Ovary (tissue), 9 donors: ENCODE measurements around the gene LSAMP. TPM values are rescaled to one million over a fixed set of nuclear protein-coding genes. Genes with fewer than 3 reads are reported as not detected.

Experiments
- DNase-seq, 5 donors: peaks; one replicate each; pipeline ENCODE4 v3.0.0-alpha.2; 2019 to 2020
- H3K27ac ChIP-seq, 2 donors: fragments of 200-600 bp; one replicate each; pipeline versions ENCODE4 v1.5.1 to v1.8.0; 2019 to 2022
- H3K27me3 ChIP-seq: fragments of 200-600 bp; one replicate; pipeline ENCODE4 v1.8.0; 2022
- H3K36me3 ChIP-seq: fragments of 200-600 bp; sonication (generic); one replicate; pipeline ENCODE4 v1.5.1; 2019
- H3K4me1 ChIP-seq: one replicate; pipeline ENCODE4 v1.8.1; 2013; ENCODE audit warnings: mild to moderate bottlenecking, moderate library complexity; ENCODE audit not compliant: insufficient read depth
- H3K4me3 ChIP-seq: fragments of 200-600 bp; sonication (generic); one replicate; pipeline ENCODE4 v1.5.1; 2017
- H3K9me3 ChIP-seq, 2 donors: fragments of 200-600 bp in 1 of 2; sonication (generic) in 1 of 2; one replicate each; pipeline versions ENCODE4 v1.5.1 to v1.8.1; 2013 to 2019; ENCODE audit warnings: mild to moderate bottlenecking in 1 of 2, moderate library complexity in 1 of 2
- CTCF ChIP-seq, 3 donors: fragments of 450-650 bp in 2 of 3; fragments of 200-600 bp in 1 of 3; IDR thresholded peaks; one replicate each; pipeline versions ENCODE4 v1.5.1 to v1.8.0; 2016 to 2022; ENCODE audit warnings: antibody characterized with exemption in 3 of 3, mild to moderate bottlenecking in 1 of 3
- EP300 ChIP-seq: sonication (generic); formaldehyde crosslinking; IDR thresholded peaks from one replicate; pipeline ENCODE4 v1.6.1; 2017; ENCODE audit warnings: antibody characterized with exemption
- POLR2A ChIP-seq: fragments of 450-650 bp; IDR thresholded peaks from one replicate; pipeline ENCODE4 v1.6.1; 2017; ENCODE audit warnings: antibody characterized with exemption, mild to moderate bottlenecking, moderate library complexity
- WGBS, 3 donors: extraction: QIAGEN DNeasy Blood & Tissue Kit in 1 of 3; methylation state at CpG; one replicate each; pipeline versions ENCODE4 v1.1.5 to v1.1.7; 2013 to 2017; 5-methylcytosine and 5-hydroxymethylcytosine counted together
- intact Hi-C, 4 donors: fragments of 100-400 bp; cut with DNase I; formaldehyde crosslinking; loops; one replicate each; pipeline versions ENCODE4 v1.11.0 to v1.15.1; 2022 to 2023
- polyA plus RNA-seq, 2 donors: library from polyadenylated mRNA; stranded (reverse); fragments of 200-250 nt in 1 of 2; fragments of 350-450 nt in 1 of 2; fragmentation: Illumina TruSeq in 1 of 2; extraction: RNeasy Lipid Tissue Mini Kit (QIAGEN cat#74804) in 1 of 2; gene quantifications; one replicate each; pipeline ENCODE4 v1.2.3, GENCODE V29; 2013 to 2014
- total RNA-seq, 7 donors: library from RNA; depleted of rRNA in 2 of 7; stranded (reverse); fragments of >200 nt in 2 of 7; fragmentation: NEBNext Ultra II Directional in 3 of 7; extraction: Animal tissue kit (Norgen Biotek cat#: 25700) in 3 of 7; gene quantifications; one replicate each; pipeline versions ENCODE4 v1.1.0 to v1.2.4, GENCODE V29; 2016 to 2023
- donor health status: DM: no; HTN: no; CAD: no; lungs with moderate emphysema.
- donor health status: DM: no; HTN: no; CAD: no.
- donor health status: Bipolar disorder and iron deficiency.
- donor health status: DM: yes; HTN: yes; CAD: no.
- donor health status: DM: no; HTN: no; CAD: no.
- donor health status: DM: yes; HTN: yes; CAD: no.

Gene LSAMP
- total and polyA plus RNA-seq, 9 donors, result 1.1 to 13.0 (median 5.4) TPM

GRCh38 chr3:115977866-115978265, 467.4 kb downstream of the LSAMP start:
- intact Hi-C loops, result no loop called here
- WGBS, 3 donors, result 90 to 93% (median 91%) methylated on average over 4 of the region's 4 CpGs
- H3K27me3 ChIP-seq, result no peaks in the 10 kb centered on the region
- no peaks in the 10 kb centered on the region for H3K9me3 ChIP-seq
- DNase-seq, result no peak
- no peak overlapping the region for H3K4me3 ChIP-seq
- no peaks in the 10 kb centered on the region for H3K36me3 ChIP-seq
- TF ChIP-seq EP300, result no peak
- TF ChIP-seq CTCF (IDR thresholded peaks at IDR 0.05), result no peak
- TF ChIP-seq POLR2A, result no peak
- H3K27ac ChIP-seq, result no peak overlapping the region
- H3K4me1 ChIP-seq, result no peaks in the 10 kb centered on the region

- no peak overlapping the region for H3K27ac ChIP-seq
- no peaks in the 10 kb centered on the region for H3K9me3 ChIP-seq
- intact Hi-C loops, result no loop called here
- H3K27me3 ChIP-seq, result no peaks in the 10 kb centered on the region
- H3K4me3 ChIP-seq, result no peak overlapping the region
- no peaks in the 10 kb centered on the region for H3K4me1 ChIP-seq
- TF ChIP-seq EP300 (no peak), POLR2A (no peak), CTCF (IDR thresholded peaks at IDR 0.05) (no peak)
- DNase-seq, result no peak
- WGBS, 3 donors, result 66 to 93% (median 73%) methylated on average over 1 of the region's 1 CpG
- no peaks in the 10 kb centered on the region for H3K36me3 ChIP-seq
These were observed 469.5 kb downstream of the LSAMP start for GRCh38 chr3:115975796-115976195.

DNA sequence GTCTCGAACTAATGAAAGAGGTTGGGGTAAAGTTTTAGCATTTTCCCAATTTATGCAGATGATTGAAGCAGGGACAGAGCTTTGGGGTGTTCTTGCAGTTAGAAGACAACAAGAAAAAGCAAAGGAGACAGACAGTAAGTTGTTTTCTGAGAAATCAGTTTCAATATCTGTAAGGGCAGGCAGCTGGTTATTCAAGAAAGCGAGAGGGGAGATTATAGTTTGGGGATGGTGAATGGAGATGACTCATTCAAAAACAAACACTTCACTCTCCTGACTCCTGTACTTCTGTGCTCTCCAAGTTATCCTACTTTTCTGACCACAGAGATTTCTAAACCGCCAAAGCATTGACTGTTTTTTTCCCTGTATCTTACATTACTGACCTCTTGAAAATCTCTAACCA, 469.9 kb downstream of the LSAMP start:
- no peak for DNase-seq
- Histone ChIP-seq H3K4me1 (no peaks in the 10 kb centered on the region), H3K9me3 (no peaks in the 10 kb centered on the region), H3K4me3 (no peak overlapping the region), H3K27me3 (no peaks in the 10 kb centered on the region), H3K36me3 (no peaks in the 10 kb centered on the region), H3K27ac (no peak overlapping the region)
- WGBS, 3 donors, result 56 to 70% (median 57%) methylated on average over 3 of the region's 3 CpGs
- TF ChIP-seq POLR2A, result no peak
- no peak for TF ChIP-seq CTCF (IDR thresholded peaks at IDR 0.05)
- TF ChIP-seq EP300, result no peak
- intact Hi-C loops, result no loop called here

GRCh38 chr3:115974940-115975339, 470.3 kb downstream of the LSAMP start:
- no peak for DNase-seq
- Histone ChIP-seq H3K9me3 (no peaks in the 10 kb centered on the region), H3K27ac (no peak overlapping the region), H3K27me3 (no peaks in the 10 kb centered on the region), H3K4me1 (no peaks in the 10 kb centered on the region), H3K4me3 (no peak overlapping the region), H3K36me3 (no peaks in the 10 kb centered on the region)
- TF ChIP-seq CTCF (IDR thresholded peaks at IDR 0.05), result no peak
- TF ChIP-seq EP300, result no peak
- no peak for TF ChIP-seq POLR2A
- intact Hi-C loops, result no loop called here

DNA sequence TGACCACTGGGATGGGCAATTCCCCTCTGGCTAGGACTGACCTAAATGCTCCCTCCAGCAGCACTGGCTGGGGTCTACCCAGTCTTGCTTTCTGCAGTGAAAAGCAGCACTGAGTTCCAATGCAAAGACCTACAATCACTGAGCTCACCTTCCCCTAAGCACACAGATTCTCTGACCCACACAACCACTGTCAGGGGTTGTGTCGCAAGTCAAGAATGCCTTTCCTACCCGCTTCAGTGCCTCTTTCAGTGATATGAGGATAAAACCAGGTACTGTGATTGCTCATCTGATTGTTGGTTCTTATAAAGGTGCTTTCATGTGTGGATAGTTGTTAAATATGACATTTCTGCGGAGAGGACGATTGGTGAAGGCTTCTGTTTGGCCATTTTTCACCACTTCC, 476.4 kb downstream of the LSAMP start:
- Histone ChIP-seq H3K9me3 (no peaks in the 10 kb centered on the region), H3K27me3 (no peaks in the 10 kb centered on the region), H3K4me3 (no peak overlapping the region), H3K4me1 (no peaks in the 10 kb centered on the region), H3K27ac (no peak overlapping the region), H3K36me3 (no peaks in the 10 kb centered on the region)
- WGBS, 3 donors, result 95 to 96% (median 96%) methylated on average over 4 of the region's 4 CpGs
- no peak for DNase-seq
- intact Hi-C loops, result no loop called here
- no peak for TF ChIP-seq CTCF (IDR thresholded peaks at IDR 0.05)
- no peak for TF ChIP-seq POLR2A
- no peak for TF ChIP-seq EP300
